Osteocyte (in vitro differentiated cells): ENCODE results near the gene SLC35A4. TPM values are rescaled to one million over a fixed set of nuclear protein-coding genes. Genes with fewer than 3 reads are reported as not detected.

ENCODE experiments used
- DNase-seq: peaks from one replicate; pipeline ENCODE4 v3.0.0; 2021; ENCODE audit warnings: mixed read lengths; ENCODE audit not compliant: unreplicated experiment; ENCODE audit errors: extremely low spot score
- H3K27ac Mint-ChIP-seq: one replicate; pipeline ENCODE4 v1.8.0; 2021; ENCODE audit warnings: mild to moderate bottlenecking, mixed read lengths; ENCODE audit not compliant: unreplicated experiment
- H3K27me3 Mint-ChIP-seq: one replicate; pipeline ENCODE4 v1.8.0; 2021; ENCODE audit warnings: mixed read lengths; ENCODE audit not compliant: unreplicated experiment
- H3K36me3 Mint-ChIP-seq: one replicate; pipeline ENCODE4 v1.8.0; 2021; ENCODE audit warnings: mixed read lengths; ENCODE audit not compliant: unreplicated experiment
- H3K4me1 Mint-ChIP-seq: one replicate; pipeline ENCODE4 v1.8.0; 2021; ENCODE audit warnings: mixed read lengths; ENCODE audit not compliant: unreplicated experiment
- H3K4me3 Mint-ChIP-seq: one replicate; pipeline ENCODE4 v1.8.0; 2021; ENCODE audit warnings: mild to moderate bottlenecking, moderate library complexity, mixed read lengths; ENCODE audit not compliant: unreplicated experiment
- H3K9me3 Mint-ChIP-seq: one replicate; pipeline ENCODE4 v1.8.0; 2021; ENCODE audit warnings: mixed read lengths; ENCODE audit not compliant: unreplicated experiment
- CTCF ChIP-seq: fragments of 200-600 bp; sonication (generic); IDR thresholded peaks from 2 replicates; pipeline ENCODE4 v1.5.0; 2021; ENCODE audit warnings: antibody characterized with exemption, mild to moderate bottlenecking, moderate library complexity
- long read RNA-seq: library from polyadenylated mRNA; unstranded; transcript quantifications from one replicate; pipeline ENCODE4 v2.0.0, GENCODE V29; 2021
- total RNA-seq: library from RNA; stranded (reverse); gene quantifications from 2 replicates; pipeline ENCODE4 v1.2.1, GENCODE V29; 2021

SLC35A4 gene
- total RNA-seq: 79.6 and 80.9 TPM in 2 replicates
- long read RNA-seq, transcript SLC35A4-201 (3 exons, 3,041 nt): major isoform, 83 of 92 reads
- long read RNA-seq, partial matches to known transcripts: 8 of 92 reads
- long read RNA-seq, other reads (novel, unspliced or antisense): 1 of 92 reads

- H3K27me3 Mint-ChIP-seq: no peaks in the 10 kb centered on the region
- H3K36me3 Mint-ChIP-seq: peaks cover 21% of the 10 kb centered on the region
- peak within 1 kb of the TSS; percentile 95 for H3K4me3 Mint-ChIP-seq
- no peaks in the 10 kb centered on the region for H3K9me3 Mint-ChIP-seq
- DNase-seq: peak; percentile 99
- peak within 1 kb of the TSS; percentile 93 for H3K27ac Mint-ChIP-seq
- no peak for TF ChIP-seq CTCF
- peaks cover 36% of the 10 kb centered on the region for H3K4me1 Mint-ChIP-seq
Measured at GRCh38 chr5:140564196-140565023, at the start of gene SLC35A4, which contains the start of gene APBB3. SLC35A4 (plus strand) TSS chr5:140564828; CDS start chr5:140567170, 2,342 bp downstream. APBB3 (minus strand) TSS chr5:140564598; CDS start chr5:140564245, 353 bp downstream.

GRCh38 chr5:140524003-140524402 is 40.6 kb upstream of the SLC35A4 start:
- H3K27me3 Mint-ChIP-seq: no peaks in the 10 kb centered on the region
- no peak overlapping the region for H3K27ac Mint-ChIP-seq
- H3K36me3 Mint-ChIP-seq: peaks cover 36% of the 10 kb centered on the region
- H3K9me3 Mint-ChIP-seq: no peaks in the 10 kb centered on the region
- H3K4me1 Mint-ChIP-seq: no peaks in the 10 kb centered on the region
- no peak overlapping the region for H3K4me3 Mint-ChIP-seq
- no peak for TF ChIP-seq CTCF
- DNase-seq: no peak

- TF ChIP-seq CTCF: no peak
- Mint-ChIP-seq H3K36me3 (peaks cover 45% of the 10 kb centered on the region), H3K27ac (no peak overlapping the region), H3K4me1 (no peaks in the 10 kb centered on the region), H3K9me3 (no peaks in the 10 kb centered on the region), H3K4me3 (no peak overlapping the region), H3K27me3 (no peaks in the 10 kb centered on the region)
- DNase-seq: no peak
Measured at GRCh38 chr5:140540227-140540626, 24.4 kb upstream of the SLC35A4 start.

GRCh38 chr5:140542972-140543371 is 21.7 kb upstream of the SLC35A4 start:
- Mint-ChIP-seq H3K9me3 (no peaks in the 10 kb centered on the region), H3K27me3 (no peaks in the 10 kb centered on the region), H3K36me3 (peaks cover 37% of the 10 kb centered on the region), H3K4me1 (peaks cover 17% of the 10 kb centered on the region), H3K27ac (no peak overlapping the region), H3K4me3 (no peak overlapping the region)
- no peak for DNase-seq
- no peak for TF ChIP-seq CTCF

GRCh38 chr5:140544986-140545385 is 19.6 kb upstream of the SLC35A4 start:
- H3K4me3 Mint-ChIP-seq: no peak overlapping the region
- TF ChIP-seq CTCF: no peak
- H3K4me1 Mint-ChIP-seq: peaks cover 33% of the 10 kb centered on the region
- H3K36me3 Mint-ChIP-seq: peaks cover 32% of the 10 kb centered on the region
- no peaks in the 10 kb centered on the region for H3K9me3 Mint-ChIP-seq
- H3K27me3 Mint-ChIP-seq: no peaks in the 10 kb centered on the region
- no peak for DNase-seq
- H3K27ac Mint-ChIP-seq: no peak overlapping the region
